OCI-LY7 (cell line): ENCODE results near the gene C1orf167.

Source experiments
- EZH2phosphoT487 ChIP-seq: fragments of 200-600 bp; sonication (generic); IDR thresholded peaks from 2 replicates; pipeline ENCODE4 v1.6.1; 2018; ENCODE audit warnings: low read depth, borderline replicate concordance, mild to moderate bottlenecking, mixed run types, antibody characterized with exemption, low read length, moderate library complexity, mixed read lengths
- TF ChIP-seq, protein P1 (sequence below): fragments of 200-600 bp; sonication (generic); conservative IDR thresholded peaks from 2 replicates; pipeline ENCODE4 v1.5.1; 2014; ENCODE audit warnings: mild to moderate bottlenecking, antibody characterized with exemption, low read length, moderate library complexity, mixed read lengths

DNA sequence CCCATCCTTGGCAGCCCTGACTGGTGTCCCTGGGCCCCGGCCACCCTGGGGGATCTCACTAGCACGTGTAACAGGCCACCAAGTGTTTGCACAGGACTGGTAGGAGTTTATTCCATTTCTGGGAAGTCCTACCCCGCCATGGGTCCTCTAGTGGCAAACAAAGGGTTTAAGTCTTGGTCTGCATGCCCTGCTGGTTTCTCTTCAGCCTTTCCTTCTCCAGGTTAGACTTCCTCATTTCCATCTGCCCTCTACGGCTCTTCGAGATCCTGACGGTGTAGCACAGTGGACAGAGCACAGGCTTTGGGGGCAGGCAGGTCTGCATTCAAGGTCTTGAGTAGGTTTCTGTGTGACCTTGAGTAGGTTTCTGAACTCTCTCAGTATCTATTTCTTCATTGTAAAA lies 23.2 kb upstream of the C1orf167 start:
- TF ChIP-seq, protein P1, sequence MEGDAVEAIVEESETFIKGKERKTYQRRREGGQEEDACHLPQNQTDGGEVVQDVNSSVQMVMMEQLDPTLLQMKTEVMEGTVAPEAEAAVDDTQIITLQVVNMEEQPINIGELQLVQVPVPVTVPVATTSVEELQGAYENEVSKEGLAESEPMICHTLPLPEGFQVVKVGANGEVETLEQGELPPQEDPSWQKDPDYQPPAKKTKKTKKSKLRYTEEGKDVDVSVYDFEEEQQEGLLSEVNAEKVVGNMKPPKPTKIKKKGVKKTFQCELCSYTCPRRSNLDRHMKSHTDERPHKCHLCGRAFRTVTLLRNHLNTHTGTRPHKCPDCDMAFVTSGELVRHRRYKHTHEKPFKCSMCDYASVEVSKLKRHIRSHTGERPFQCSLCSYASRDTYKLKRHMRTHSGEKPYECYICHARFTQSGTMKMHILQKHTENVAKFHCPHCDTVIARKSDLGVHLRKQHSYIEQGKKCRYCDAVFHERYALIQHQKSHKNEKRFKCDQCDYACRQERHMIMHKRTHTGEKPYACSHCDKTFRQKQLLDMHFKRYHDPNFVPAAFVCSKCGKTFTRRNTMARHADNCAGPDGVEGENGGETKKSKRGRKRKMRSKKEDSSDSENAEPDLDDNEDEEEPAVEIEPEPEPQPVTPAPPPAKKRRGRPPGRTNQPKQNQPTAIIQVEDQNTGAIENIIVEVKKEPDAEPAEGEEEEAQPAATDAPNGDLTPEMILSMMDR, result no peak
- TF ChIP-seq EZH2phosphoT487, result no peak
